Sigmoid colon (tissue), 3 donors: ENCODE results near the gene PEPD.

Source experiments
- POLR2A ChIP-seq, 2 donors: fragments of 450-650 bp; IDR thresholded peaks; one replicate each; pipeline ENCODE4 v1.6.1; 2016; ENCODE audit warnings: antibody characterized with exemption in 2 of 2, mild to moderate bottlenecking in 2 of 2, moderate library complexity in 2 of 2
- TF ChIP-seq, protein P1 (sequence below), 4 experiments: fragments of 450-650 bp in 3 of 4; fragments of 200-600 bp in 1 of 4; IDR thresholded peaks; one replicate each; pipeline ENCODE4 v1.5.1; 2016 to 2019; ENCODE audit warnings: antibody characterized with exemption in 4 of 4, mild to moderate bottlenecking in 3 of 4, moderate library complexity in 2 of 4

DNA sequence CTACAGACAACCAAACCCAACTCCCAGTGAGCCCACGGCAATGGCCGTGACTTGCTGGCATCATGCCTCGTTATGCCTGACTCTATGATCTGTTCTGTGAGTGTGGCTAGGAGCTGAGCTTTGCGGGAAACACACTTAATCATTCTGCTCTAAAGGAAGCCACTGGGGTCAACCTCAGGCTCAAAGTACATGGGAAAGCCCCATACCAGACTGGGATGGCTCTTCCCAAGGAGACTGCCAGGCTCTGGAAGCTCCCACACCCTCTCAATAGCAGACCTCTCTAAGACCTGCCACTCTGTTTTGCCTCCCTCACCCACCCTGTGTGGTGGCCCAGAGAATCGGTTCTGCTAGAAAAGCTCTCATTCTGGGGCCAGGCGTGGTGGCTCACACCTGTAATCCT, 2.2 kb downstream of the PEPD start:
- TF ChIP-seq POLR2A (IDR thresholded peaks at IDR 0.05): no peak
- TF ChIP-seq, protein P1, sequence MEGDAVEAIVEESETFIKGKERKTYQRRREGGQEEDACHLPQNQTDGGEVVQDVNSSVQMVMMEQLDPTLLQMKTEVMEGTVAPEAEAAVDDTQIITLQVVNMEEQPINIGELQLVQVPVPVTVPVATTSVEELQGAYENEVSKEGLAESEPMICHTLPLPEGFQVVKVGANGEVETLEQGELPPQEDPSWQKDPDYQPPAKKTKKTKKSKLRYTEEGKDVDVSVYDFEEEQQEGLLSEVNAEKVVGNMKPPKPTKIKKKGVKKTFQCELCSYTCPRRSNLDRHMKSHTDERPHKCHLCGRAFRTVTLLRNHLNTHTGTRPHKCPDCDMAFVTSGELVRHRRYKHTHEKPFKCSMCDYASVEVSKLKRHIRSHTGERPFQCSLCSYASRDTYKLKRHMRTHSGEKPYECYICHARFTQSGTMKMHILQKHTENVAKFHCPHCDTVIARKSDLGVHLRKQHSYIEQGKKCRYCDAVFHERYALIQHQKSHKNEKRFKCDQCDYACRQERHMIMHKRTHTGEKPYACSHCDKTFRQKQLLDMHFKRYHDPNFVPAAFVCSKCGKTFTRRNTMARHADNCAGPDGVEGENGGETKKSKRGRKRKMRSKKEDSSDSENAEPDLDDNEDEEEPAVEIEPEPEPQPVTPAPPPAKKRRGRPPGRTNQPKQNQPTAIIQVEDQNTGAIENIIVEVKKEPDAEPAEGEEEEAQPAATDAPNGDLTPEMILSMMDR (IDR thresholded peaks at IDR 0.05): no peak
